ENCODE measurements around the gene ARL4C. TPM values are rescaled to one million over a fixed set of nuclear protein-coding genes. Genes with fewer than 3 reads are reported as not detected.

ARL4C gene, protein sequence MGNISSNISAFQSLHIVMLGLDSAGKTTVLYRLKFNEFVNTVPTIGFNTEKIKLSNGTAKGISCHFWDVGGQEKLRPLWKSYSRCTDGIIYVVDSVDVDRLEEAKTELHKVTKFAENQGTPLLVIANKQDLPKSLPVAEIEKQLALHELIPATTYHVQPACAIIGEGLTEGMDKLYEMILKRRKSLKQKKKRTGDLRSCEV
- total RNA-seq: 20.4 TPM

DNA sequence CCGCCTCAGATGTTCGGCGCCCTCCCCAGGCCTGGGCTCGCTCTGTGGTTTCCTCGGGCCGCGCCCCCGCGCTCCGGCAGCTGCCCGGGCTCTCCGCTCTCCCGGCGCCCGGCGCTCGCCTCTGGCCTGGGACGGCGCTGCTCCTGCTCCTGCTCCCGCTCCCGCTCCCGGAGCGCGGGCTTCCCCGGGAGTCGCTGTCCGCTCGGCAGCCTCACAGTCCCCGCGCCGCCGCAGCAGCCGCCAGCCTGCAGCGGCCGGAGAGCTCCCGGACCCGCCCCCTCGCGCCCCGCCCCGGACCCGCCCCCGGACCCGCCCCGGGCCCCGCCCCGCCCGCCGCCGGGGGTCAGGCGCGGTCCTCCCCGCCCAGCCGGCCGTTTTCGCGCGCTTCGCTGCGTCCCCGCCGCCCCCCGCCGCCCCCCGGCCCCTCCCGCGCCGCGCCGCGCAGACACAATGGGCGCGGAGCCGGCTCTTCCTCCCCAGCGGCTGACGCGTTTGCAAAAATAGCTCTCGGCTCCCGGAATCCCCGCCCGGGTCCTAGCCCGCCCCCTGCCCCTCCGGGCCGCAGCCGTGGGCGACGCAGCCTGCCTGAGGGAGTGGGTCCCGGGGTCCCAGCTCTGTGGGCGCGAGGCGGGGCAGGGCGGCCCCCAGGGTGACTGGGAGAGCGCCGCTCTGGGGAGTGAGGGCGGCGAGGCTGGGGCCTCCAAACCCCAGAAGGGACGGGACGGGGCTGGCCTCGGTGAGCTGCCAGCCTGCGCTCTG, at the start of gene ARL4C:
TSS of gene ARL4C (minus strand) at position 247 of the 759 bp plus-strand sequence. CDS start 495 bp downstream, outside the sequence.

